ENCODE data around the gene HIP1. TPM values are rescaled to one million over a fixed set of nuclear protein-coding genes. Genes with fewer than 3 reads are reported as not detected.

The HIP1 gene
- total and polyA plus RNA-seq, 9 of the 15 experiments (the other 6 are each of a cell fraction or from before 2014, with no cell fraction given): 2.4 to 13.7 (median 9.5) TPM

GRCh38 chr7:75631711-75632110 is 107.0 kb downstream of the HIP1 start (continued):
- TF ChIP-seq KHSRP (IDR thresholded peaks at IDR 0.05) (no peak), NCOA2 (IDR thresholded peaks at IDR 0.05; ENCODE audit: partially characterized antibody in 2 of 2) (no peak), L3MBTL2 (IDR thresholded peaks at IDR 0.05) (peak; percentile 76), ETV5 (CRISPR knock-in tag; IDR thresholded peaks at IDR 0.05; ENCODE audit: low read depth) (no peak), JUND (IDR thresholded peaks at IDR 0.05; ENCODE audit: borderline replicate concordance, low read depth, low read length) (peak; percentile 28; the same call in 1 of the 2 replicates), JUND (tag; IDR thresholded peaks at IDR 0.05; ENCODE audit: borderline replicate concordance, low read depth, low read length) (no peak; the same call in 2 of the 3 replicates), SIN3B (IDR thresholded peaks at IDR 0.05; ENCODE audit: low read depth) (no peak), CTBP1 (IDR thresholded peaks at IDR 0.05; ENCODE audit: borderline replicate concordance) (no peak), SRF (CRISPR knock-in tag; IDR thresholded peaks at IDR 0.05) (no peak), ZBTB26 (CRISPR knock-in tag; IDR thresholded peaks at IDR 0.05) (0 out of 2 replicates have a peak, but pooled peaks have one; percentile 26), ZFP1 (CRISPR knock-in tag; IDR thresholded peaks at IDR 0.05) (no peak), PHF8 (IDR thresholded peaks at IDR 0.05; ENCODE audit: borderline replicate concordance, low read length) (no peak), PRMT5 (CRISPR knock-in tag; IDR thresholded peaks at IDR 0.05) (no peak), ETS1 (conservative IDR thresholded peaks at IDR 0.05; ENCODE audit: control insufficient read depth, low read depth, low read length) (no peak), KAT8 (IDR thresholded peaks at IDR 0.05; ENCODE audit: low read depth) (no peak), SIN3A (IDR thresholded peaks at IDR 0.05; ENCODE audit: borderline replicate concordance in 2 of 2, control insufficient read depth in 1 of 2, low read depth in 2 of 2, low read length in 2 of 2) (no peak), HDAC1 (IDR thresholded peaks at IDR 0.05) (peak in 1 of 2 experiments; percentile 49; a peak in 2 of 4 replicates)
- TF ChIP-seq, protein P1, sequence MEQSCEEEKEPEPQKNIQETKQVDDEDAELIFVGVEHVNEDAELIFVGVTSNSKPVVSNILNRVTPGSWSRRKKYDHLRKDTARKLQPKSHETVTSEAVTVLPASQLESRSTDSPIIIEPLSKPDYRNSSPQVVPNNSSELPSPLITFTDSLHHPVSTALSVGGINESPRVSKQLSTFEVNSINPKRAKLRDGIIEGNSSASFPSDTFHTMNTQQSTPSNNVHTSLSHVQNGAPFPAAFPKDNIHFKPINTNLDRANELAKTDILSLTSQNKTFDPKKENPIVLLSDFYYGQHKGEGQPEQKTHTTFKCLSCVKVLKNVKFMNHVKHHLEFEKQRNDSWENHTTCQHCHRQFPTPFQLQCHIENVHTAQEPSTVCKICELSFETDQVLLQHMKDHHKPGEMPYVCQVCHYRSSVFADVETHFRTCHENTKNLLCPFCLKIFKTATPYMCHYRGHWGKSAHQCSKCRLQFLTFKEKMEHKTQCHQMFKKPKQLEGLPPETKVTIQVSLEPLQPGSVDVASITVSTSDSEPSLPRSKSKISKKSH (CRISPR knock-in tag; IDR thresholded peaks at IDR 0.05): no peak
- TF ChIP-seq, protein P2, sequence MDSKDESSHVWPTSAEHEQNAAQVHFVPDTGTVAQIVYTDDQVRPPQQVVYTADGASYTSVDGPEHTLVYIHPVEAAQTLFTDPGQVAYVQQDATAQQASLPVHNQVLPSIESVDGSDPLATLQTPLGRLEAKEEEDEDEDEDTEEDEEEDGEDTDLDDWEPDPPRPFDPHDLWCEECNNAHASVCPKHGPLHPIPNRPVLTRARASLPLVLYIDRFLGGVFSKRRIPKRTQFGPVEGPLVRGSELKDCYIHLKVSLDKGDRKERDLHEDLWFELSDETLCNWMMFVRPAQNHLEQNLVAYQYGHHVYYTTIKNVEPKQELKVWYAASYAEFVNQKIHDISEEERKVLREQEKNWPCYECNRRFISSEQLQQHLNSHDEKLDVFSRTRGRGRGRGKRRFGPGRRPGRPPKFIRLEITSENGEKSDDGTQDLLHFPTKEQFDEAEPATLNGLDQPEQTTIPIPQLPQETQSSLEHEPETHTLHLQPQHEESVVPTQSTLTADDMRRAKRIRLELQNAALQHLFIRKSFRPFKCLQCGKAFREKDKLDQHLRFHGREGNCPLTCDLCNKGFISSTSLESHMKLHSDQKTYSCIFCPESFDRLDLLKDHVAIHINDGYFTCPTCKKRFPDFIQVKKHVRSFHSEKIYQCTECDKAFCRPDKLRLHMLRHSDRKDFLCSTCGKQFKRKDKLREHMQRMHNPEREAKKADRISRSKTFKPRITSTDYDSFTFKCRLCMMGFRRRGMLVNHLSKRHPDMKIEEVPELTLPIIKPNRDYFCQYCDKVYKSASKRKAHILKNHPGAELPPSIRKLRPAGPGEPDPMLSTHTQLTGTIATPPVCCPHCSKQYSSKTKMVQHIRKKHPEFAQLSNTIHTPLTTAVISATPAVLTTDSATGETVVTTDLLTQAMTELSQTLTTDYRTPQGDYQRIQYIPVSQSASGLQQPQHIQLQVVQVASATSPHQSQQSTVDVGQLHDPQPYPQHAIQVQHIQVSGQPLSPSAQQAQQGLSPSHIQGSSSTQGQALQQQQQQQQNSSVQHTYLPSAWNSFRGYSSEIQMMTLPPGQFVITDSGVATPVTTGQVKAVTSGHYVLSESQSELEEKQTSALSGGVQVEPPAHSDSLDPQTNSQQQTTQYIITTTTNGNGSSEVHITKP (IDR thresholded peaks at IDR 0.05; ENCODE audit: partially characterized antibody): no peak
- TF ChIP-seq, protein P3, sequence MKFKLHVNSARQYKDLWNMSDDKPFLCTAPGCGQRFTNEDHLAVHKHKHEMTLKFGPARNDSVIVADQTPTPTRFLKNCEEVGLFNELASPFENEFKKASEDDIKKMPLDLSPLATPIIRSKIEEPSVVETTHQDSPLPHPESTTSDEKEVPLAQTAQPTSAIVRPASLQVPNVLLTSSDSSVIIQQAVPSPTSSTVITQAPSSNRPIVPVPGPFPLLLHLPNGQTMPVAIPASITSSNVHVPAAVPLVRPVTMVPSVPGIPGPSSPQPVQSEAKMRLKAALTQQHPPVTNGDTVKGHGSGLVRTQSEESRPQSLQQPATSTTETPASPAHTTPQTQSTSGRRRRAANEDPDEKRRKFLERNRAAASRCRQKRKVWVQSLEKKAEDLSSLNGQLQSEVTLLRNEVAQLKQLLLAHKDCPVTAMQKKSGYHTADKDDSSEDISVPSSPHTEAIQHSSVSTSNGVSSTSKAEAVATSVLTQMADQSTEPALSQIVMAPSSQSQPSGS (CRISPR knock-in tag; IDR thresholded peaks at IDR 0.05): no peak
